Muscle layer of colon (tissue), 2 donors: ENCODE measurements around the gene QRICH2.

Experiments
- H3K27ac ChIP-seq: one replicate; pipeline ENCODE4 v1.7.0; 2013; ENCODE audit warnings: low read depth, mild to moderate bottlenecking, low read length, moderate library complexity
- H3K27me3 ChIP-seq, 2 donors: one replicate each; pipeline ENCODE4 v1.7.0; 2013; ENCODE audit warnings: low read length in 2 of 2, mild to moderate bottlenecking in 2 of 2; ENCODE audit not compliant: insufficient read depth in 2 of 2, control insufficient read depth in 1 of 2
- H3K36me3 ChIP-seq: one replicate; pipeline ENCODE4 v1.7.0; 2013; ENCODE audit warnings: mild to moderate bottlenecking, low read length; ENCODE audit not compliant: insufficient read depth
- H3K4me1 ChIP-seq: one replicate; pipeline ENCODE4 v1.7.0; 2013; ENCODE audit warnings: mild to moderate bottlenecking, low read length; ENCODE audit not compliant: insufficient read depth
- H3K4me3 ChIP-seq, 2 donors: one replicate each; pipeline ENCODE4 v1.7.0; 2013; ENCODE audit warnings: low read length in 2 of 2, low read depth in 1 of 2, mild to moderate bottlenecking in 1 of 2, moderate library complexity in 1 of 2
- H3K9ac ChIP-seq: one replicate; pipeline ENCODE4 v1.7.0; 2013; ENCODE audit warnings: low read length
- H3K9me3 ChIP-seq: one replicate; pipeline ENCODE4 v1.7.0; 2013; ENCODE audit warnings: mild to moderate bottlenecking, low read length
- donor health status: abdominal sarcoma.
- donor health status: Adenocarcinoma of cecum.

Gene QRICH2

DNA sequence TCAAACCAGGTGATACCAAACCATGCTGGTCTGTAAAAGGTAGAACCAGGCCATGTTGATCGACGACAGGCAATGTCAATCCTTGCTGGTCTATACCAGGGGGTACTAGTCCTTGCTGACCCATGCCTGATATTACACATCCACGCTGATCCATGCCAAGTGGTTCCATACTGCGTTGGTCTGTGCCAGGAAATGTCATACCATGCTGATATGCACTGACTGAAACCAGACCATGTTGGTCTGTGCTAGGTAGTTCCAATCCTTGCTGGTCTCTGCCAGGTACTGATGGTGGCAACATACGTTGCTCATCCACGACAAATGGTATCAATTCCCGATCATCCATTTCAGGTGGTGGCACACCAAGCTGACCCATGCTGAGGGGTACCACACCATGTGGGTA, 15.0 kb downstream of the QRICH2 start:
- no peaks in the 10 kb centered on the region for H3K4me1 ChIP-seq
- H3K27me3 ChIP-seq, result no peaks in the 10 kb centered on the region
- H3K9me3 ChIP-seq, result no peaks in the 10 kb centered on the region
- H3K27ac ChIP-seq, result no peak overlapping the region
- peaks cover 25% of the 10 kb centered on the region for H3K36me3 ChIP-seq
- H3K9ac ChIP-seq, result no peak overlapping the region
- H3K4me3 ChIP-seq, result no peak overlapping the region

DNA sequence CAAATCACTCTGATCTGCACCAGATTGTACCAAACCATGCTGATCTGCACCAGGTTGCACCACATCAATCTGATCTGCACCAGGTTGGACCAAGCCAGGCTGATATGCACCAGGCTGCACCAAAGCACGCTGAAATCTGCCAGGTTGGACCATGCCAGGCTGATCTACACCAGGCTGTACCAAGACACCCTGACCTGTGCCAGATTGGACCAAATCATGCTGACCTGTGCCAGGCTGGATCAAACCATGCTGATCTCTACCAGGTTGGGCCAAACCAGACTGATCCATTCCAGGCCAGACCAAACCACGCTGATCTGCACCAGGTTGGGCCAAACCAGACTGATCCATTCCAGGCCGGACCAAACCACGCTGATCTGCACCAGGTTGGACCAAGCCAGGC, 15.5 kb downstream of the QRICH2 start:
- no peak overlapping the region for H3K9ac ChIP-seq
- H3K27me3 ChIP-seq, result no peaks in the 10 kb centered on the region
- no peak overlapping the region for H3K4me3 ChIP-seq
- H3K4me1 ChIP-seq, result no peaks in the 10 kb centered on the region
- no peak overlapping the region for H3K27ac ChIP-seq
- H3K9me3 ChIP-seq, result no peaks in the 10 kb centered on the region
- H3K36me3 ChIP-seq, result peaks cover 25% of the 10 kb centered on the region

GRCh38 chr17:76281573-76282371, 26.3 kb downstream of the QRICH2 start:
- no peak overlapping the region for H3K4me3 ChIP-seq
- H3K36me3 ChIP-seq, result no peaks in the 10 kb centered on the region
- no peak overlapping the region for H3K9ac ChIP-seq
- H3K9me3 ChIP-seq, result no peaks in the 10 kb centered on the region
- H3K27ac ChIP-seq, result no peak overlapping the region
- H3K27me3 ChIP-seq, result no peaks in the 10 kb centered on the region
- peaks cover 12% of the 10 kb centered on the region for H3K4me1 ChIP-seq

DNA sequence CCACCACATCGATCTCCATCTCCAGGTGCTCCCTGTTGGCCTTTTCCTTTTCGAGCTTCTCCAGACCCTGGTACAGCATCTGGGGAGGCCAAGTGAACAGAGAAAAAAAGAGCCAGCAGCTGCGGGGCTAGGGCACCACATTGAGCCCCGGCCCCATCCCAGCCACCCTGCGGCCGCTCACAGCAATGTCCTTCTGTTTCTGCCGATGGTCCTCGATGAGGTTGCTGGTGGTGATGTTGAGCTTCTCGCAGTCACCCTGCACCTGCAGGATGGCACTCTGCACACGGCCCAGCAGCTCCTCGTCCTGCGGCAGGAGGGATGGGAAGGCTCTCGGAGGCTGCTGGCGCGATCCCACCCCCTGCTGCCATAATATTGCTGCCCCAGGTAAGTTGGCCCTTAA, 27.4 kb downstream of the QRICH2 start:
- H3K36me3 ChIP-seq, result no peaks in the 10 kb centered on the region
- H3K27me3 ChIP-seq, result no peaks in the 10 kb centered on the region
- no peak overlapping the region for H3K4me3 ChIP-seq
- no peak overlapping the region for H3K9ac ChIP-seq
- peaks cover 12% of the 10 kb centered on the region for H3K4me1 ChIP-seq
- H3K27ac ChIP-seq, result no peak overlapping the region
- no peaks in the 10 kb centered on the region for H3K9me3 ChIP-seq

DNA sequence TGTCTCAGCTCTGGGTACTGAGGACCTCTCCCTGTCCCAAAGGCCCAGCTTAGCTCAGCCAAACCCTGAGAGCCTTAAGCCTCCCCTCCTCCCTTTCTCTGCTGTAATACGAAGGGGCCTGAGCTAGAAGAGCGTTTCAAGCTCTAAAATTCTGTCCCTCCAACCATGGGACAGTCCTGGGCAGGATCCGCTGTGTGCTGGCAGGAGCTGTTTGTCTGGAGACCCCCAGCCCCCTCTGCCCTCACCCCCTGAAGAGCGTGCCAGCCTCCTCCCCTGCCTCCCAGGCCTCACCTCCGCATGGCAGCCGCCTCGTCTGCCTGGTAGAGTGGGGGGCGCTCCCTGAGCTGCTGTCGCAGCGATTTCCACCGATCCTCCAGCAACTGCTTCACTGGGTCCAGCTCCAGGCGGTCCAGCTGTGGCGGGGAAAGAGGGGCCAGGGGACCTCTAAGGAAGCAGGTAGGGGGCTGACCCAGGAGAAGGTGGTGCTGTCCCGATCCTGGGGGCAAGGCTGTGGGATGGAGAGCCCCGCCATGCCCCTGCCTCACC, 28.3 kb downstream of the QRICH2 start:
- no peak overlapping the region for H3K9ac ChIP-seq
- no peak overlapping the region for H3K27ac ChIP-seq

GRCh38 chr17:76278952-76279741, 28.9 kb downstream of the QRICH2 start:
- no peak overlapping the region for H3K9ac ChIP-seq
- H3K27me3 ChIP-seq, result no peaks in the 10 kb centered on the region
- no peaks in the 10 kb centered on the region for H3K36me3 ChIP-seq
- H3K27ac ChIP-seq, result no peak overlapping the region
- H3K4me3 ChIP-seq, result no peak overlapping the region
- peaks cover 12% of the 10 kb centered on the region for H3K4me1 ChIP-seq
- no peaks in the 10 kb centered on the region for H3K9me3 ChIP-seq

More for the DNA sequence above, 28.3 kb downstream of the QRICH2 start:
- Histone ChIP-seq H3K4me3 (no peak overlapping the region), H3K36me3 (no peaks in the 10 kb centered on the region), H3K4me1 (peaks cover 12% of the 10 kb centered on the region), H3K9me3 (no peaks in the 10 kb centered on the region), H3K27me3 (no peaks in the 10 kb centered on the region)

DNA sequence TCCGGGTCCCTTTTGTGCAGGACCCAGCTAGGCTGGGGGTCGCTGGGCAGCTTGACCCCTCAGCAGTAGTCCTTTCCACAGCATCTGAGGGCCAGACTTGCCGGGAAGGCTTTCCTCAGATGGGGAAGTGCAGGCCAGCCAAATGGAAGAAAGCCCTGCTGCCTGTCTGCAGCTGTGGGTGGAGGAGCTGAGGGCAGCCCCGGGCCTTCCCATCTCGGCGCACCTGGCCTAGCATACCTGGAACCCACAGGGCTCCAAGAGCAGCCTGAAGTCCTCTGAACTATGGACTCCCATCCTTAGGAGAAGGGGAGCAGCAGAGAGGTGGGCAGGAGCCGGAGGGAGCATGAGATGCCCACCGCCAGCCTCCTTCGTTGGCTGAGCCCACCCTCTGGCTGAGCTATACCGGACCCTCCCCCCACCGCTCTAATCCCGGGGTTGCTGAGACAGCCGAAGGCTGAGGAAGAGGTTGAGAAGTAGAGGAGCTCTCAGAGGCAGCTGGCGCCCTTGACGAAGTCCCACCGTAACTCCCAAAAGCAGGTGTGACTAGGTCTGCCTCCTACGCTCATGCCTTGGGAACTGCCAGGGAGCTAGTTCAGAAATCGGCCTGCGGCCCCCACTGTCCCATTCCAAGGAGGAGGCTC, 29.7 kb downstream of the QRICH2 start:
- Histone ChIP-seq H3K9me3 (no peaks in the 10 kb centered on the region), H3K9ac (no peak overlapping the region), H3K4me1 (peaks cover 12% of the 10 kb centered on the region), H3K27me3 (no peaks in the 10 kb centered on the region), H3K27ac (no peak overlapping the region), H3K36me3 (no peaks in the 10 kb centered on the region), H3K4me3 (no peak overlapping the region)

DNA sequence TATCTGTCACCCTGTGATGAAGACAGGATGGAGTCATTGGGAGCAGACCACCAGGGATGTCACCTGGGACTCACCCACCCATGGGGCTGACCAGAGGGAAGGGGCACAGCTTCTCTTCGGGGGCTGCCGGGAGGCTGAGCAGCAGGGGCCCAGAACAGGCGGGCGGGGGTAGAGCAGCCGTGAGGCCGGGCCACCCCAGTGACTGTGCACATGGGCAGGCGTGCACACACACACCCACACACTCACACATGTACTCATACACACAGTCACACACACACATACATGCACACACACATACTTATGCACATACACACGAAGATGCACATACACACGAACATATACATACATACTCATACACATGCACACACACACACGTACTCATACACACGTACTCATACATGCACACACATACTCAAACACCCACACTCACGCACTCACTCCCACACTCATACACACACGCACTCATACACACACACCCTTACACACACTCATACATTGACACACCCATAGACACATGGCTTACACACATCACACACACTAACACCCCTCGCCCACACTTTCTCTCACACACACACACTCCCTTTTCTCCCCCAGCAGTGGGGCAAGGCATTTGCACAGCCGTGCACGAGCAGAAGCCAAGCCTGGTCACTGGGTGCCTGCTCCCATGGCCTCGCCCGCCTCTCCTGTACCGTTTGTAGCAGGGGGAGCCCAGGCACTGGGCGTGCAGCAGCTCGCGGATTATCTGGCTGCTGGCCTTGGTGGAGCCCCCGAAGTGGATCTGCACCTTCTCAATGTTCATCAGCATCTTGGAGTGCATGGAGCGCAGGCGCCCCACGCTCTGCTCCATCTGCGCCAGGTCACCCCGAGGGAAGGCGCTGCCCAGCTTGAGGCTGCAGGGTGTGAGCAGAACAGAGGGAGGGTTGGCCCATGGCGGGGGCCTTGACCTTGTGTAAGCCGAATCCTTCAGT, 30.5 kb downstream of the QRICH2 start:
- Histone ChIP-seq H3K9ac (no peak overlapping the region), H3K36me3 (no peaks in the 10 kb centered on the region), H3K4me1 (peaks cover 12% of the 10 kb centered on the region), H3K9me3 (no peaks in the 10 kb centered on the region), H3K27ac (no peak overlapping the region), H3K4me3 (no peak overlapping the region), H3K27me3 (no peaks in the 10 kb centered on the region)

DNA sequence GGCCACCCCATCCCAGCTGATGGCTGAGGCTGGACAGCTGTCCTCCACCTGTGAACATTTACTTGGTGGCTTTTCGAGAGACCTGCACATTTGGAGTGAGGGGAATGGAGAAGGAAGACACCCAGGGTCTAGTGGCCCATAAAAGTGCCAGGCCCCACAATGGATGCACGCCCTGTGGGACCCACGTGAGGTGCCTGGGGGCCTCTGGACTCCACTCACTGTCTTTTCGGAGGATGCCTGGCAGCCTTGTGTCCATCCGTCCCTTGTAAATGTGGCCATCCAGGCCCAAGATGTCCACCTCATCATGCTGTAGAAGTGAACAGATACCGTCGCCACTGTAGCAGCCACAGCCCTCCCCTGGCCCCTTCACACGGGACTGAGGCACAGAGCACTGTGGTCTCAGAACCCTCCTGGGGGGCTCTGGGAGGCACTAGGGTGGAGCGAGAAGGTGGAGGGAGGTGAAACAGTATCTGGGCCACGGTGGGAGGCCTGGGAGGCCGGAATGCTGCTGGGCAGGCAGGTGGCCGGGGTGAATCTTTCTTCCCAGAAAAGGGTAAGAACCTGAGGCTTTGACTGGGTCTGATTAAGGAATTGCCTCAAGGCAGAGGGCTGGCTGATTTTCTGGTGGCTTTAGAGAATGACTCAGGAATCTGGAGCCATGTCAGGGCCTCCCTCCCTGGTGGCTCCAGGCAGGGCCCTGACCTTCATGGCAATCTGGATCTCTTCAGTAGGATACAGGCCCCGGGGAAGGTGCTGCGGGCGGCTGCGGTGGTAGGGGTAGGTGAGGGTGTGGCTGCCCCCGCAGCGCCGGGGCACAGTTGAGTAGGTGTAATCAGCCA, 31.4 kb downstream of the QRICH2 start:
- H3K27me3 ChIP-seq, result no peaks in the 10 kb centered on the region
- no peak overlapping the region for H3K4me3 ChIP-seq
- H3K36me3 ChIP-seq, result no peaks in the 10 kb centered on the region
- no peak overlapping the region for H3K27ac ChIP-seq
- no peaks in the 10 kb centered on the region for H3K9me3 ChIP-seq
- H3K9ac ChIP-seq, result no peak overlapping the region
- H3K4me1 ChIP-seq, result peaks cover 15% of the 10 kb centered on the region

- no peaks in the 10 kb centered on the region for H3K9me3 ChIP-seq
- H3K9ac ChIP-seq, result no peak overlapping the region
- no peak overlapping the region for H3K4me3 ChIP-seq
- H3K4me1 ChIP-seq, result peaks cover 21% of the 10 kb centered on the region
- no peaks in the 10 kb centered on the region for H3K36me3 ChIP-seq
- no peak overlapping the region for H3K27ac ChIP-seq
- H3K27me3 ChIP-seq, result no peaks in the 10 kb centered on the region
These were observed 32.0 kb downstream of the QRICH2 start for GRCh38 chr17:76276069-76276431.
